ENCODE results near the gene R3HDML. TPM values are rescaled to one million over a fixed set of nuclear protein-coding genes. Genes with fewer than 3 reads are reported as not detected.
"Not testable (repeated sequence)": the region's sequence is repeated elsewhere in the genome, so short reads cannot be mapped to it uniquely, and the experiment has no call there.

Gene R3HDML, protein sequence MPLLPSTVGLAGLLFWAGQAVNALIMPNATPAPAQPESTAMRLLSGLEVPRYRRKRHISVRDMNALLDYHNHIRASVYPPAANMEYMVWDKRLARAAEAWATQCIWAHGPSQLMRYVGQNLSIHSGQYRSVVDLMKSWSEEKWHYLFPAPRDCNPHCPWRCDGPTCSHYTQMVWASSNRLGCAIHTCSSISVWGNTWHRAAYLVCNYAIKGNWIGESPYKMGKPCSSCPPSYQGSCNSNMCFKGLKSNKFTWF
- under 1 TPM in 1 of 4 donors, not detected in 3; 0.06 TPM for polyA plus RNA-seq
- long read RNA-seq, donor 1 = 0 reads
- long read RNA-seq, donor 2 = 0 reads
- long read RNA-seq, donor 3 = 0 reads
- long read RNA-seq, donor 4 = 0 reads
- long read RNA-seq, donor 5 = 0 reads
- long read RNA-seq, donor 6 = 0 reads
- long read RNA-seq, donor 7 = 0 reads
- long read RNA-seq, donor 8 = 0 reads
- long read RNA-seq, donor 9 = 0 reads
- long read RNA-seq, donor 10, partial matches to known transcripts = 5 of 5 reads
- long read RNA-seq, donor 10, other reads (novel, unspliced or antisense) = 0 of 5 reads

DNA sequence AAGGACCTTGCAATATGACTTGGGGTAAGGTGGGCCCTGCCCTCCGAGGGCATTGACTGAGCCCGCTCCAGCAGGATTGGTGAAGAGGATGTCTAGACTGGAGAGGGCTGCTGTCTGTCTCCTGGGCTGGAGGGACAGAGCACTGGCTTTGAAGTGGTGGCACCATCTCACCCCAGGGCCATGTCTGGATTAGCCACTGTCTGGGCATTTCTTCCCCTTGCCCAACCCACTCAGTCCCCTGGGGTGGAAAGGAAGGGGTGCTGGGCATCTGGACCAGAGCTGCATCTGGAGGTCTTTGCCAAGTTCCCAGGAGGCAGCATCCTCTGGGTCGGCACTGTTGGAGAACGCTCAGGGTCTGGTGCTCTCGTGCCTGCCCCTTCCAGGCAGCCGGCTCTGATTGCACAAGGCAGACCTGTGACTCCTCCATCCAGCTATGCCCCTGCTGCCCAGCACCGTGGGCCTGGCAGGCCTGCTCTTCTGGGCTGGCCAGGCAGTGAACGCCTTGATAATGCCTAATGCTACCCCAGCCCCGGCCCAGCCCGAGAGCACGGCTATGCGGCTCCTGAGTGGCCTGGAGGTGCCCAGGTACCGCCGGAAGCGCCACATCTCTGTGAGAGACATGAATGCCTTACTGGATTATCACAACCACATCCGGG, at the start of gene R3HDML:
Gene R3HDML, plus strand, starts transcription at position 319 of the 656 bp plus-strand sequence. Its CDS starts 115 bp downstream, at position 434.
- FAIRE-seq = no peak
- Histone ChIP-seq H3K27me3 (ENCODE audit: control insufficient read depth in 3 of 3, insufficient read depth in 3 of 3, low read length in 3 of 3) (no peaks in the 10 kb centered on the region), H3K9me3 (ENCODE audit: control insufficient read depth in 2 of 2, insufficient read depth in 1 of 2, low read depth in 1 of 2, low read length in 1 of 2) (no peaks in the 10 kb centered on the region), H3K4me3 (ENCODE audit: low read depth in 1 of 3, low read length in 3 of 3) (no peak within 1 kb of the TSS), H3K36me3 (ENCODE audit: control insufficient read depth in 3 of 3, insufficient read depth in 2 of 3, low read depth in 1 of 3, low read length in 3 of 3) (no peaks in the 10 kb centered on the region), H3K27ac (ENCODE audit: low read depth in 1 of 3, low read length in 2 of 3) (no peak within 1 kb of the TSS), H3K4me1 (ENCODE audit: control insufficient read depth in 3 of 3, insufficient read depth in 2 of 3, low read depth in 1 of 3, low read length in 2 of 3) (no peaks in the 10 kb centered on the region)
- no peak for DNase-seq
- 82 to 89% (median 82%) methylated on average over 14 to 16 of the region's 16 CpGs for WGBS, 3 donors

DNA sequence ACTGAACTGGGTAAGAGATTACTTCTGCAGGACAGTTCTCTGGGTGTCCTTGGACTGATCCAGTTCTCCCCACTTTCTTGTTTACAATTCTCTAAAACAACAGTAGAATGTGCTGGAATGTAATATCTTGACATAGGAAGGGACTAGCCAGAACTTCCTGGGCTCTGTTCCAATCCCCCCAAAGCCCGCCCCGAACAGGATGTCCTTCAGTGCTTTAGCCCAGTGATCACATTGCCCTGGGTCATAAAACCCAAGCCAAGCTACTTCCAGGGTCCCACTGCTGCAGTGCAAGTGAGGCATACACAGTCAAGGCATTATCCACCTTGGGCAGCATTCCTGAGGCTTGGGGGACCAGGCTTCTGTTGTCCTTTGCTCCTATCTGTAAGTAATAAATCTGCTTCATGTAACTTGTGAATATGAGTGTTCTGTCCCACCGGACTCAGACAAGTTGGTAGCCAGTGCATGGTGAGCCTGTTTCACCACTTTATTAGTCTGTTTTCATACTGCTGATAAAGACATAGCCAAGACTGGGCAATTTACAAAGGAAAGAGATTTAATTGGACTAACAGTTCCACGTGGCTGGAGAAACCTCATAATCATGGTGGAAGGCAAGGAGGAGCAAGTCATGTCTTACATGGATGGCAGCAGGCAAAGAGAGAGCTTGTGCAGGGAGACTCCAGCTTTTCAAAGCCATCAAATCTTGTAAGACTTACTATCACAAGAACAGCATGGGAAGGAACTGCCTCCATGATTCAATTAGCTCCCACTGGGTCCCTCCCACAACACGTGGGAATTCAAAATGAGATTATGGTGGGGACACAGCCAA, 49.4 kb upstream of the R3HDML start:
- DNase-seq (no peak), FAIRE-seq (no peak)
- H3K9me3 ChIP-seq (ENCODE audit: control insufficient read depth in 2 of 2, insufficient read depth in 1 of 2, low read depth in 1 of 2, low read length in 1 of 2) = peaks cover 0 to 12% of the 10 kb centered on the region in 2 donors
- no peaks in the 10 kb centered on the region for H3K4me1 ChIP-seq (ENCODE audit: control insufficient read depth in 3 of 3, insufficient read depth in 2 of 3, low read depth in 1 of 3, low read length in 2 of 3)
- no peak overlapping the region for H3K27ac ChIP-seq (ENCODE audit: low read depth in 1 of 3, low read length in 2 of 3)
- H3K4me3 ChIP-seq (ENCODE audit: low read depth in 1 of 3, low read length in 3 of 3) = no peak overlapping the region
- no peaks in the 10 kb centered on the region for H3K27me3 ChIP-seq (ENCODE audit: control insufficient read depth in 3 of 3, insufficient read depth in 3 of 3, low read length in 3 of 3)
- peaks cover 0 to 3% (median 0%) of the 10 kb centered on the region in 3 donors for H3K36me3 ChIP-seq (ENCODE audit: control insufficient read depth in 3 of 3, insufficient read depth in 2 of 3, low read depth in 1 of 3, low read length in 3 of 3)
- 66 to 84% (median 79%) methylated on average over 5 of the region's 5 CpGs for WGBS, 3 donors

DNA sequence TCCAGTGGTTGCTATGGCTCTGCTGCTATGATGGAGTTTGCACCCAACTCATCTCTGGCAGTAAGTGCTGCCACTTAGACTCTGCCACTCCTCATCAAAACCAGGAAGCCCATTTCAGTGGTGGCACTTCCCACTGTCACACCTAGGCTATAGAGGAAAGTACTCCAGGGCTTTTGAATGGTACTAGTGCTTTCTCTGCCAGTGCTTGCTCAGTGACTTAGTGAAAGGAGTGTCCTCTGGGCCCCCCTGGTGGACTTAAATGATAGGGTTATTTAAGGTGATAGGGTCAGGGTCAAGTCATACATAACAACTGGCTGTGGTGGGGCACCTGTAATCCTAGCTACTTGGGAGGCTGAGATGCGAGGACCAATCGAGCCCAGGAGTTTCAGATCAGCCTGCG, 48.6 kb upstream of the R3HDML start:
- H3K36me3 ChIP-seq (ENCODE audit: control insufficient read depth in 3 of 3, insufficient read depth in 2 of 3, low read depth in 1 of 3, low read length in 3 of 3) = peaks cover 0 to 3% (median 0%) of the 10 kb centered on the region in 3 donors
- H3K27me3 ChIP-seq (ENCODE audit: control insufficient read depth in 3 of 3, insufficient read depth in 3 of 3, low read length in 3 of 3) = no peaks in the 10 kb centered on the region
- DNase-seq = peak in 1 of 2 donors; percentile 22
- H3K4me1 ChIP-seq (ENCODE audit: control insufficient read depth in 3 of 3, insufficient read depth in 2 of 3, low read depth in 1 of 3, low read length in 2 of 3) = no peaks in the 10 kb centered on the region
- no peak for FAIRE-seq
- H3K27ac ChIP-seq (ENCODE audit: low read depth in 1 of 3, low read length in 2 of 3) = no peak overlapping the region
- 95 to 97% (median 96%) methylated on average over 3 of the region's 3 CpGs for WGBS, 3 donors
- H3K9me3 ChIP-seq (ENCODE audit: control insufficient read depth in 2 of 2, insufficient read depth in 1 of 2, low read depth in 1 of 2, low read length in 1 of 2) = peaks cover 0 to 12% of the 10 kb centered on the region in 2 donors
- no peak overlapping the region for H3K4me3 ChIP-seq (ENCODE audit: low read depth in 1 of 3, low read length in 3 of 3)

DNA sequence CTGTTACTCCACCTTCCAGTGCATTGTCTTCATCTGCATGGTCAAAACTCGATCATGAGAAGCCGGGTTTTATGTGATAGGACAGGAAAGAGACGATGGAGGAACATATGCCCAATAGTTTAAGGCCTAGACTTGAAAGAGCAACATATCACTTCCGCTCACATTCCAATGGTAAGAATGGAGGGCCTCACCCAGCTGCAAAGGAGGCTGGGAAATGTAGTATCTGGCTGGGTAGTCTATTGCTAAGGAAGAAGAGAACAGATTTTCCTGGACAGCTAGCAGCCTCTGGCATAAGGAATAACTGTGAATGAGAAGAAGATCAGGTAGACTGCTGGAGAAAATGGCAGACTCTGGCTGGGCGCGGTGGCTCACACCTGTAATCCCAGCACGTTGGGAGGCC, 45.1 kb upstream of the R3HDML start:
- WGBS, 3 donors = 92 to 94% (median 93%) methylated on average over 7 of the region's 7 CpGs
- DNase-seq = no peak

DNA sequence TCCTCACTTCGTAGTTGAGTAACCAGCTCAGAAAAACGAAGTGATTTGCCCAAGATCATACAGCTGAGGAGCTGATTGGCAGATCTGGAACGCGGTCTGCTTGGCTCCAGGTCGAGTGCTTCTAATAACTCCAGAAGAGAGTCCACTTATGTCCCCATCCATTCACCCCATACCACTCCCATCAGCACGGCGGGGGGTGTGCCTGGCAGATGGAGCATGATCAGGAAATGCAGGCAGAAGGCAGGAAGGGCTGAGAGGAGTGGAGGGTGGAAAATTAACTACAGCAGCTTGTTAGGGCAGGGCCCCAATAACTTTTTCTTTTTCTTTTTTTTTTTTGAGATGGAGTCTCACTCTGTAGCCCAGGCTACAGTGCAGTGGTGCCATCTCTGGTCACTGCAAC, 40.8 kb upstream of the R3HDML start:
- DNase-seq = no peak
- Histone ChIP-seq H3K4me3 (ENCODE audit: low read depth in 1 of 3, low read length in 3 of 3) (no peak overlapping the region), H3K4me1 (ENCODE audit: control insufficient read depth in 3 of 3, insufficient read depth in 2 of 3, low read depth in 1 of 3, low read length in 2 of 3) (no peaks in the 10 kb centered on the region), H3K36me3 (ENCODE audit: control insufficient read depth in 3 of 3, insufficient read depth in 2 of 3, low read depth in 1 of 3, low read length in 3 of 3) (no peaks in the 10 kb centered on the region), H3K9me3 (ENCODE audit: control insufficient read depth in 2 of 2, insufficient read depth in 1 of 2, low read depth in 1 of 2, low read length in 1 of 2) (no peaks in the 10 kb centered on the region), H3K27me3 (ENCODE audit: control insufficient read depth in 3 of 3, insufficient read depth in 3 of 3, low read length in 3 of 3) (no peaks in the 10 kb centered on the region), H3K27ac (ENCODE audit: low read depth in 1 of 3, low read length in 2 of 3) (no peak overlapping the region)
- WGBS, 3 donors = 76 to 79% (median 77%) methylated on average over 7 of the region's 7 CpGs
- no peak for FAIRE-seq

More for the DNA sequence above, 45.1 kb upstream of the R3HDML start:
- Histone ChIP-seq H3K4me1 (ENCODE audit: control insufficient read depth in 3 of 3, insufficient read depth in 2 of 3, low read depth in 1 of 3, low read length in 2 of 3) (no peaks in the 10 kb centered on the region), H3K27ac (ENCODE audit: low read depth in 1 of 3, low read length in 2 of 3) (no peak overlapping the region), H3K36me3 (ENCODE audit: control insufficient read depth in 3 of 3, insufficient read depth in 2 of 3, low read depth in 1 of 3, low read length in 3 of 3) (peaks cover 0 to 3% (median 0%) of the 10 kb centered on the region in 3 donors), H3K27me3 (ENCODE audit: control insufficient read depth in 3 of 3, insufficient read depth in 3 of 3, low read length in 3 of 3) (no peaks in the 10 kb centered on the region), H3K4me3 (ENCODE audit: low read depth in 1 of 3, low read length in 3 of 3) (no peak overlapping the region), H3K9me3 (ENCODE audit: control insufficient read depth in 2 of 2, insufficient read depth in 1 of 2, low read depth in 1 of 2, low read length in 1 of 2) (peaks cover 0 to 12% of the 10 kb centered on the region in 2 donors)
- no peak for FAIRE-seq

DNA sequence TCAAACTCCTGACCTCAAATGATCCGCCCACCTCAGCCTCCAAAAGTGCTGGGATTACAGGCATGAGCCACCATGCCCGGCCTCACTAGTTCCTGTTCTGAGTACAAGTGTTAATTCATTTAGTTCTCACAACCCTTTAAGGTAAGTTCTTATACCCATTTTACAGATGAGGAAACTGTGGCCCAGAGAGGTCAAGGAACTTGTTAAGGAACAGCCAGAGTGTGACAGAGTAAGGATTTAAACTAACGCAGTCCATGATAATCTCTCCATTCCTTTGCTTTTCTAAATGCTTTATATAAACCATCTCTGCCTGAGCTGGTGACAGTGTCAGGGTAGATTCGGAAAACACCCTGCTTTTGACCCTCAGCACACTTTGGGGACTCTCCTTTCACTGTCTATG, 39.1 kb upstream of the R3HDML start:
- DNase-seq = no peak
- Histone ChIP-seq H3K9me3 (ENCODE audit: control insufficient read depth in 2 of 2, insufficient read depth in 1 of 2, low read depth in 1 of 2, low read length in 1 of 2) (peaks cover 0 to 3% of the 10 kb centered on the region in 2 donors), H3K4me3 (ENCODE audit: low read depth in 1 of 3, low read length in 3 of 3) (no peak overlapping the region), H3K36me3 (ENCODE audit: control insufficient read depth in 3 of 3, insufficient read depth in 2 of 3, low read depth in 1 of 3, low read length in 3 of 3) (no peaks in the 10 kb centered on the region), H3K27me3 (ENCODE audit: control insufficient read depth in 3 of 3, insufficient read depth in 3 of 3, low read length in 3 of 3) (no peaks in the 10 kb centered on the region), H3K4me1 (ENCODE audit: control insufficient read depth in 3 of 3, insufficient read depth in 2 of 3, low read depth in 1 of 3, low read length in 2 of 3) (peaks cover 0 to 14% (median 0%) of the 10 kb centered on the region in 3 donors), H3K27ac (ENCODE audit: low read depth in 1 of 3, low read length in 2 of 3) (no peak overlapping the region)
- FAIRE-seq = no peak
- 89 to 98% (median 94%) methylated on average over 4 of the region's 4 CpGs for WGBS, 3 donors

DNA sequence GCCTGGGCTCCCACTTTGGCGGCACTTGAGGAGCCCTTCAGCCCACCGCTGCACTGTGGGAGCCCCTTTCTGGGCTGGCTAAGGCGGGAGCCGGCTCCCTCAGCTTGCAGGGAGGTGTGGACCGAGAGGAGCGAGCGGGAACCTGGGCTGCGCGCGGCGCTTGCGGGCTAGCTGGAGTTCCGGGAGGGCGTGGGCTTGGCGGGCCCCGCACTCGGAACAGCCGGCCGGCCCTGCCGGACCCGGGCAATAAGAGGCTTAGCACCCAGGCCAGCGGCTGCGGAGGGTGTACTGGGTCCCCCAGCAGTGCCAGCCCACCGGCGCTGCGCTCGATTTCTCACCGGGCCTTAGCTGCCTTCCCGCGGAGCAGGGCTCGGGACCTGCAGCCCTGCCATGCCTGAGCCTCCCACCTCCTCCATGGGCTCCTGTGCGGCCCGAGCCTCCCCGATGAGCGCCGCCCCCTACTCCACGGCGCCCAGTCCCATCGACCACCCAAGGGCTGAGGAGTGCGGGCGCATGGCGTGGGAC, 37.8 kb upstream of the R3HDML start:
- FAIRE-seq; H3K9me3 ChIP-seq (ENCODE audit: control insufficient read depth in 2 of 2, insufficient read depth in 1 of 2, low read depth in 1 of 2, low read length in 1 of 2); DNase-seq; H3K4me3 ChIP-seq (ENCODE audit: low read depth in 1 of 3, low read length in 3 of 3); H3K27ac ChIP-seq (ENCODE audit: low read depth in 1 of 3, low read length in 2 of 3); H3K36me3 ChIP-seq (ENCODE audit: control insufficient read depth in 3 of 3, insufficient read depth in 2 of 3, low read depth in 1 of 3, low read length in 3 of 3); H3K27me3 ChIP-seq (ENCODE audit: control insufficient read depth in 3 of 3, insufficient read depth in 3 of 3, low read length in 3 of 3): not testable (repeated sequence)
- 95 to 100% (median 99%) methylated on average over 26 to 42 of the region's 42 CpGs for WGBS, 3 donors
- peaks cover 0 to 22% (median 2%) of the 10 kb centered on the region in 3 donors for H3K4me1 ChIP-seq (ENCODE audit: control insufficient read depth in 3 of 3, insufficient read depth in 2 of 3, low read depth in 1 of 3, low read length in 2 of 3)

DNA sequence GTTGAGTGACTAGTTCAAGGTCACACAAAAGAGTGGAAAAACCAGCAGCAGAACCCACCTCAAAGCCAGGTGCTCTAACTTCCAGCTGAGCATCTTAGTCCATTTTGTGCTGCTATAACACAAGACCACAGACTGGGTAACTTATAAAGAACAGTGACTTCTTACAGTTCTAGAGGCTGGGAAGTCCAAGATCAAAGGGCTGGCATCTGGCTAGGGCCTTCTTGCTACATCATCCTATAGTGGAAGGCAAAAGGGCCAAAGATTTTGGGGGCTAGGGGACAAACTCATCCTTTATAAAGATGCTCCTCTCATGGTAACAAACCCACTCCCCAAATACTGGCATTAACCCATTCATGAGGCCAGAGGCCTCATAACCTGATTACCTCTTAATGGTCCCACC, 35.6 kb upstream of the R3HDML start:
- DNase-seq = no peak
- H3K9me3 ChIP-seq (ENCODE audit: control insufficient read depth in 2 of 2, insufficient read depth in 1 of 2, low read depth in 1 of 2, low read length in 1 of 2) = peaks cover 0 to 3% of the 10 kb centered on the region in 2 donors
- H3K4me1 ChIP-seq (ENCODE audit: control insufficient read depth in 3 of 3, insufficient read depth in 2 of 3, low read depth in 1 of 3, low read length in 2 of 3) = peaks cover 0 to 22% (median 2%) of the 10 kb centered on the region in 3 donors
- no peak for FAIRE-seq
- H3K27me3 ChIP-seq (ENCODE audit: control insufficient read depth in 3 of 3, insufficient read depth in 3 of 3, low read length in 3 of 3) = no peaks in the 10 kb centered on the region
- peaks cover 0 to 3% (median 0%) of the 10 kb centered on the region in 3 donors for H3K36me3 ChIP-seq (ENCODE audit: control insufficient read depth in 3 of 3, insufficient read depth in 2 of 3, low read depth in 1 of 3, low read length in 3 of 3)
- peak overlapping the region in 1 of 3 donors; percentile 72 for H3K27ac ChIP-seq (ENCODE audit: low read depth in 1 of 3, low read length in 2 of 3)
- no peak overlapping the region for H3K4me3 ChIP-seq (ENCODE audit: low read depth in 1 of 3, low read length in 3 of 3)
